GM20431 (cell line): Measurements from ENCODE around the gene TMEM43.

Source experiments
- in situ Hi-C: fragments of 300-500 bp; cut with MseI, MboI; formaldehyde crosslinking; loops from one replicate; pipeline ENCODE4 v1.15.0; 2020; ENCODE audit warnings: low sequenced_read_pairs; ENCODE audit not compliant: unreplicated experiment

Gene TMEM43

DNA sequence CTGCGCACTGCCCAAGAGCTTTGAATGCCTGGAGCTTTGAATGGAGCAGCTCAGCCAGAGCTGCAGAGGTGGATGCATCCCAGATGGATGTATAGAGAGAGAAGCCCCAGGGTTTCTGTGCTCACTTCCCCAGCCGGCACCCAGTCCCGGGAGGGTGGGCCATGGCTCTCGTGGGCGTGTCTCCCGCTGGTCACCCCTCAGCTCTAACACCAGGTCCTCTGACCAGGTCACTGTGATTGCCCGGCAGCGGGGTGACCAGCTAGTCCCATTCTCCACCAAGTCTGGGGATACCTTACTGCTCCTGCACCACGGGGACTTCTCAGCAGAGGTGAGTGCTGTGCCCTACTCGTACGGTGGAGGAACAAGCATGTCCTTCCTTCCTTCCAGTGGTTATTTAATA, 10.7 kb downstream of the TMEM43 start:
- in situ Hi-C loops, result no loop called here

DNA sequence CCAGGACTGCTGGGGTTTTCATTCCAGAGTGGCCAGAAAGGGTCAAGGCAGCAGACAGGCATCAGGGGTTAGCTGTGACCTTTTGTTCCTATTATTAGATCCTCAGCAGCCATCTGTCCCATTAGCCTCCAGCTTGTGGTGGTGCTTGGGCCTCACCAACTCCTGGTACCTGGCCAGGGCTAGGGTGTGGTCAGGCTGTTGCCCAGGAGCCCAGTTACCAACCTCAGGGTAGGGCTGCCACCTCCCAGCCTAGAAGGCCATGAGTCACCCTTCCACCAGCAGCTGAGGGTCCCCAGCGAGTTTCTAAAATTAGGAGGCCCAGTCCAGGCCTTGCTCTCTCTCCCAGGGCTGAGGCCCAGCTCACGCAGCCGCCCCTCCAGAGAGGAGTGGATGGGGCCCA, 12.2 kb downstream of the TMEM43 start:
- in situ Hi-C loops, result no loop called here

DNA sequence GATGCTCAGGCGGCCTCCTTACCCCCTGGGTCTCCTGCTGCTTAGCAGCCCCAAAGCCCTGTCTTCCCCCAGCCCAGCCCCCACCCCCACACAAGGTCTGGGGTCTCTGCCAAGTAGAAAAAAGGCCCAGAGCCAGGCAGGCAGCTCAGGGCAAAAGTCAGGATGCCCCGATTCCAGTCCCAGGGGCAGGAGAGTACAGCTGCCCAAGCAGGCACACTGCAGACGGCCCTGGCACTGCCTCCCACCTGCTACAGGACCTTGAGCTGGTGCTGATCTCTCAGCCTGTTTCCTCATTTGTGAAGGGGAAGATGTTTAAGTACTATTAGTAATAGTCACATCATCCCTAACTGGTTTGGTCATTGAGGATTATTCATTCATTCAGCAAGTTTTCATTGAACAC, 12.6 kb downstream of the TMEM43 start:
- in situ Hi-C loops, result no loop called here

DNA sequence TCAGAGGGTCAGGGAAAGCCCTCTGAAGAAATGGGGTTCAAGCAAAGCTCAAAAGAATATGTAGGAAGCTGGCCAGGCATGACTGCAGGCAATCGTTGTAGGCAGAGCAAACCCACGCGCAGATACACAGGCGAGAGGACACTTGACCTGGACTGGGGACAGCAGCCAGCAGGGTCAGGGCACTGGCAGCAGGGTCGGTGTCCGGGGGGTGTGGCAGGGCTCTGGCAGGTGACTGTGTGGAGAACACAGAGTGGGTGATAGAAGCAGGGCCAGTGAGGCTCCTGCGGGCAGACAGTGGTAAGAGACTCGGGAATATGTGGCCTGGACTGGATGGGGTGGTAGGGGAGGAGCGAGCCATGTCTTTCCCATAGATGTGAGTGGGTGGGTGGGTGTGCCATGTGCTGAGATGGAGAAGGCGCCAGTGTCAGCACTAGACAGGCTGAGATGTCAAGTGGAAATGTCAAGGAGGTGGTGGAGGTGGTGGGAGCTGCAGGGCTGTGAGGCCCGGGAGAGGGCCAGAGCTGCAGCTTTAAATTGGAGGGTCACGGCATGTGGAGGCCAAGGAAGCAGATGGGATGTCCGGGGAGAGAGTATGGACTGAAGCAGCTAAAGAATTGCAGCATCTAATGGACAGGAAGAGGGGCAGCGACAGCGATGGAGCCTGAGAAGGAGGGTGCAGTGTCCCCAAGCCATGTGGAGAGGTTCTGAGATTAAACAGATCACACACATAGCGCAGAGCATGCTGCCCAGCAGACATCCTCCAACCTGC, 13.4 kb downstream of the TMEM43 start:
- in situ Hi-C loops, result no loop called here

DNA sequence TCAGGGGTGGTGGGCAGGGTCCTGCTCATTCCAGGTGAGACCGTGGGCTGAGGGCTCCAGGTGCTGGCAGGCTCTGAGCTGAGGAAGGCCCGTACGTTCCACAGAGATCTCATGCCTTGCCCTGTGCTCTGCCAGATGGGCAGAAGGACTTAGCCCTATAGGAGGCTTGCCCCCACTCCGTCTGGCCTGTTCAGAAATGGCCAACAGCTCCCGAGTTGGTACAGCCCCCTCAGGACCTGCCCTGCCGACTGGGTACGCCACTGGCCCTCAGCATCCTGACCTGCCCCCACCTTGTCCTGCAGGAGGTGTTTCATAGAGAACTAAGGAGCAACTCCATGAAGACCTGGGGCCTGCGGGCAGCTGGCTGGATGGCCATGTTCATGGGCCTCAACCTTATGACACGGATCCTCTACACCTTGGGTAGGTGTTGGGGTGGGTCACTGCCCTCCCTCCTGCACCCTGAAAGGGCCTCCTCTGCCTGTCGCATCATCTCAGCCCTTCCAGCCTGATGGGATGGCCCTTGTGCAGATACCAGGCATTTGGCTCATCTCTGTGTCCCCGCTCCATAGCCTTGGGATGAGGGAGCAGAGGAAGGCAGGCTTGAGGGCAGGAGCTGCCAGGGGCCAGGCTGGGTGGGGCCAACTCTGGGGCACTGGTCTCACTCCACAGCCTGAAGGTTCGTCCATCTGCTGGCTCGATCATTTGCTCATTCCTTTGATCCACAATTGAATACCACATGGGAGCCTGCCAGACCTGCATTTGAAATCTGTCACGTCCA, 14.2 kb downstream of the TMEM43 start:
- in situ Hi-C loops, result no loop called here

DNA sequence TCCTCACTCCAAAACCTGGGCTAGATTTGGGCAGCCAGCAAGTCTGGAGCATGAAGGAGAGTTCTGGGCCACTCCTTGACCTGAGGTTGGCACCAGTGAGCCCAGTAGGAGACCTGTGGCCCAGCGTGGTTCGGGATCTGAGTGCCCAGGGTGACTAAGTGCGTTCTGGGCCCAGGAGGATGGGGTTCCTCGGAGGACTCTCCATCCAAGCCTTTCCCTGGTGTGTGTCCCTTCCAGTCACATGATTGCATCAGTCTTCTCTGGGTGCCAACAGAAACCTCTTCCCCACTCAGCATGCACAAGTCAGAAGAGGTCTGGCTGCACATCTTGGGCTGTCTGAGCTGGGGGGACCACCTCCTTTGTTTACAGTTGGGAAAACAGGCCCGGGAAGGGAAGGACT, 14.9 kb downstream of the TMEM43 start:
- in situ Hi-C loops, result no loop called here

DNA sequence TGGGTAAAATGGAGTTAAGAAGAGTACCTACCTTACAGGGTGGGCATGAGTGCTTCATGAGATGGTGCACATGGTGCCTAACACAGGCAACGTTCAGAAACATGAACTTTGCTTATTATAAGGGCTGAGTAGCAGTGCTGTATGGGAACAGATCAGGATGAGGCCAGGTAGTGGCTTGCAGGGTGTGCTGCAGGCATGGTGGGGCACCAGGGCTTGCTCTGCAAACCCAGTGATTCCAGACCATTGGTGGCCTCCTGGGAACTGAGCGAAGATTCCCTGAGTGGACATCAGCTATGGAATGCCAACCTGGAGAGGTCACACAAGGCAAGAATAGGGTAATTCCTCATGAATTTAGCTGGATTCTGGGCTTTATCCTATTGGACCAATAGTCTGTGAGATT, 15.8 kb downstream of the TMEM43 start:
- in situ Hi-C loops, result no loop called here

DNA sequence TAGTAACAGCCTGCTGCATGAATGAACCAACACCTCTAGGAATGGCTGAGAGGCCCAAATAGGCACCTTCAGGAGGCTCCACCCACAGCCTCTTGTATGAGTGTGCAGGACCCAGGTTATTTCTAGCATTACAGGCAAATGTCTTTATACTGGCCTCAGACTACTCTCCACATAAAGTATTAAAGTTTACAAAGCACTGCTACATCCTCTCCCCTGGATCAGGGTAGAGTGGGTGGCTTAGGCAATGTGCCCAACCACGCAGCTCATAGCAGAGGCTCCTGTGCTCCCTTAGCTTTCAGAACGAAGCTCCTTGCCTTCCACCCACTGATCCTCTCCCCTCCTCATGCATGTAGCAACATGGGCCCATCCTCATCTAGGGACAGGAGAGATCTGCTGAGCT, 16.3 kb downstream of the TMEM43 start:
- in situ Hi-C loops, result no loop called here

DNA sequence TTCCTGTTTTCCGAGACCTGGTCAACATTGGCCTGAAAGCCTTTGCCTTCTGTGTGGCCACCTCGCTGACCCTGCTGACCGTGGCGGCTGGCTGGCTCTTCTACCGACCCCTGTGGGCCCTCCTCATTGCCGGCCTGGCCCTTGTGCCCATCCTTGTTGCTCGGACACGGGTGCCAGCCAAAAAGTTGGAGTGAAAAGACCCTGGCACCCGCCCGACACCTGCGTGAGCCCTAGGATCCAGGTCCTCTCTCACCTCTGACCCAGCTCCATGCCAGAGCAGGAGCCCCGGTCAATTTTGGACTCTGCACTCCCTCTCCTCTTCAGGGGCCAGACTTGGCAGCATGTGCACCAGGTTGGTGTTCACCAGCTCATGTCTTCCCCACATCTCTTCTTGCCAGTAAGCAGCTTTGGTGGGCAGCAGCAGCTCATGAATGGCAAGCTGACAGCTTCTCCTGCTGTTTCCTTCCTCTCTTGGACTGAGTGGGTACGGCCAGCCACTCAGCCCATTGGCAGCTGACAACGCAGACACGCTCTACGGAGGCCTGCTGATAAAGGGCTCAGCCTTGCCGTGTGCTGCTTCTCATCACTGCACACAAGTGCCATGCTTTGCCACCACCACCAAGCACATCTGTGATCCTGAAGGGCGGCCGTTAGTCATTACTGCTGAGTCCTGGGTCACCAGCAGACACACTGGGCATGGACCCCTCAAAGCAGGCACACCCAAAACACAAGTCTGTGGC, 16.9 kb downstream of the TMEM43 start:
- in situ Hi-C loops, result no loop called here

DNA sequence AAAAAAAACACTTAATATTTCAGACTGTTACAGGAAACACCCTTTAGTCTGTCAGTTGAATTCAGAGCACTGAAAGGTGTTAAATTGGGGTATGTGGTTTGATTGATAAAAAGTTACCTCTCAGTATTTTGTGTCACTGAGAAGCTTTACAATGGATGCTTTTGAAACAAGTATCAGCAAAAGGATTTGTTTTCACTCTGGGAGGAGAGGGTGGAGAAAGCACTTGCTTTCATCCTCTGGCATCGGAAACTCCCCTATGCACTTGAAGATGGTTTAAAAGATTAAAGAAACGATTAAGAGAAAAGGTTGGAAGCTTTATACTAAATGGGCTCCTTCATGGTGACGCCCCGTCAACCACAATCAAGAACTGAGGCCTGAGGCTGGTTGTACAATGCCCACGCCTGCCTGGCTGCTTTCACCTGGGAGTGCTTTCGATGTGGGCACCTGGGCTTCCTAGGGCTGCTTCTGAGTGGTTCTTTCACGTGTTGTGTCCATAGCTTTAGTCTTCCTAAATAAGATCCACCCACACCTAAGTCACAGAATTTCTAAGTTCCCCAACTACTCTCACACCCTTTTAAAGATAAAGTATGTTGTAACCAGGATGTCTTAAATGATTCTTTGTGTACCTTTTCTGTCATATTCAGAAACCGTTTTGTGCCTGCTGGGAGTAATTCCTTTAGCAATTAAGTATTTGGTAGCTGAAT, 17.9 kb downstream of the TMEM43 start:
- in situ Hi-C loops, result no loop called here

DNA sequence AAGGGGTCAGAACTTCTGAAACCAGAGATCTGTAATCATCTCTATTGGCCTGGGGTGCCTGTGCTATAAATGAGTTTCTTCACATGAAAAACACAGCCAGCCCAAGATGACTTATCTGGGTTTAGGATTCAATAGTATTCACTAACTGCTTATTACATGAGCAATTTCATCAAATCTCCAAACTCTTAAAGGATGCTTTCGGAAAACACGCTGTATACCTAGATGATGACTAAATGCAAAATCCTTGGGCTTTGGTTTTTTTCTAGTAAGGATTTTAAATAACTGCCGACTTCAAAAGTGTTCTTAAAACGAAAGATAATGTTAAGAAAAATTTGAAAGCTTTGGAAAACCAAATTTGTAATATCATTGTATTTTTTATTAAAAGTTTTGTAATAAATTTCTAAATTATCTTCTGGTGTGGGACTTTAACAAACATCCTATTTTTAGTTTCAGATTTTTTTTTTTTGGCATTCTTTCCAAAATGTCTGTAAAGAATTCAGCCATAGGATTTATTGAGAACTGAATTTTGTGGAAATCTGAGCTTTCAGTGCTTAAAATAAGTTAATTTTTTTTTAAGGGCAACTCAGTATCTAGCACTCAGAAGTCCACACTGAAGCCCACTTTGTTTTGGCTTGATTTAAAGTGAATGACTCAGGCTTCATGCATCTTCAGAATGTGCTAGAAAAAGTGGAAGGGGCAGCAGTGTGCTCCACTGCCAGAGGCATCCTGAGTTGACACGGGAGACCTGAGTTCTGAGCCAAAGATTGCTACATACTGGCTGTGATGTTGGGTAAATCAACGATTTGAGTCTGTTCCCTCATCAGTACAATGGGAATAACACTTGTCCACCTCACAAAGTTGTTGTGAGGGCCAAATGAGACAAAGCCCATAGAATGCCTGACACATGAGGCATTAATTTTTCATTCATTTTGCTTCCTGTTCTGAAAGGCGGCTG, 18.7 kb downstream of the TMEM43 start:
- in situ Hi-C loops, result no loop called here

DNA sequence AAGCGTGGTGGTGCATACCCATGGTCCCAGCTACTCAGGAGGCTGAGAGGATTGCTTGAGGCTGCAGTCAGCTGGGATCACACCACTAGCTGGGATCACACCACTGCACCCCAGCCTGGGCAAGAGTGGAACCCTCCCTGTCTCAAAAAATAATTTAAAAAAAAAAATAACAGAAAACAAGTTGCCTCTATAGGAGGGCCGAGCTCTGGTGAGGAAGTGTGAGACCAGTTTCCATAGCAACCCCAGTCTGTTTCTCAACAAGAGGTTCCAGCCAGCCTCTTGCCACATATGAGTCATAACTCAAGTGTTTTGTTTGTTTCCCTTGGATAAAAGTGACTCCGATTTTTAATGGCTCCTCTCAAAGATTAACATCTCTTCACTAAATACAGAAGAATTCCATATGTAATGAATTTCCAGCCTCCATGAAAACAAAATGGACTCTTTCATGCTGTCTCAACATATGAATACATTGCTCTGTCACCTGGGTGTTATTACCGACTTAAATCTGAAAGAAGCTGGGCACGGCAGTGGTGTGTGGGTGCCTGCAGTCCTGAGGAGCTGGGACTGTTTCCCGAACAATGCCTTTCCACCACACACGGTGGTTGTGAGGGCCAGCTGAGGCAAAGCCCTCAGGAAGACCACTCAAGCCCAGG, 19.7 kb downstream of the TMEM43 start:
- in situ Hi-C loops, result no loop called here

DNA sequence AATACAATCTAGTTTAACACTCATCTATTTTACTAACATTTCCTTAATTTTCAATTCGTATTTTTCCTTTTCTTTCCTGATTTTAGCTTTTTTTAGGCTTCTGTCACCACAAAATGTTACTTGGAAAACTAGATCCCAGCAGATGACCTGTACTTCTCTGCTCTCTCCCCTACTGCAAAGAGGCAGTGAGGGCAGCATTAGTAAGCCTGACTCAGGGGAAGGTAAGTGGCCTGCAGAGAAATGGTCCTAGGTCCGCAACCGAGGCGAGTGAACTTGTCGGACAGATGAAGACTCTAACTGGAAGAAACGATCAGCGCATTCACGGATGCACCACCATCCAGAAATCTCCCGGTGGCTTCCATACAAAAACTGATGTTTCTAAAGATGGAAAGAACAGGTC, 20.4 kb downstream of the TMEM43 start:
- in situ Hi-C loops, result no loop called here

DNA sequence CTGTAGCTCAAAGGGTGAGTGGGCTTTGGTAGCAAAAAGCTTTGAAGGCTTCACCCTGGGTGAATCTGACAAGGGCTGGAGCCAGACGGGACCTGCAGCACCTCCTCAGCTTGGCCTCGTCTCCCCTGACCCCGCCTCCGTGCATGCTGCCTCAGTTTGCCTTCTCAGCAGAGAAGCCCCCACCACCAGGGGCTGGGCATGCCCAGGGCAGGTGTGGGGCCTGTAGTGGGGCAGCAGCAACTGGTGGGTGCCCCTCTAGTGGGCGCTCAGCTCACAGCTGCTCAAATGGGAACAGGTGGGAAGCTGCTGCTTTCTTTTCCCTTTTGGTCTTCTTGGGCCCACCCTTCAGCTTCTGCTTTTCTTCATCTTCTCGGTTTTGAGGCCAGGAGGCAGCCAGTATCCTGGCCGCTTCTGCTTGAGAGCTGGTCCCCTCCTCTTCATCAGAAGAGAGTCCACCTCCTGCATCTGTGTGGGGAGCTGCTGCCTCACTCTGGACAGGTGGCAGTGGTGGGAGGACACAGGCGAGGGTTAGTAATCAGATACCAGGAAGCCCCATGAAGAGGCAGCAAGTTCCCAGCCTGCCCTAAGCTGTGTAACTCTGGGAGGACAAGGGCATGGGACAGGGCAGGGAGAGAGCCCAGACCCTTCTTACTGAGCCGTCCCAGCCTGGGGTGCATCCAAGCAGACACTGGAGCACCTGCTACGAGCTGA, 21.0 kb downstream of the TMEM43 start:
- in situ Hi-C loops, result no loop called here

DNA sequence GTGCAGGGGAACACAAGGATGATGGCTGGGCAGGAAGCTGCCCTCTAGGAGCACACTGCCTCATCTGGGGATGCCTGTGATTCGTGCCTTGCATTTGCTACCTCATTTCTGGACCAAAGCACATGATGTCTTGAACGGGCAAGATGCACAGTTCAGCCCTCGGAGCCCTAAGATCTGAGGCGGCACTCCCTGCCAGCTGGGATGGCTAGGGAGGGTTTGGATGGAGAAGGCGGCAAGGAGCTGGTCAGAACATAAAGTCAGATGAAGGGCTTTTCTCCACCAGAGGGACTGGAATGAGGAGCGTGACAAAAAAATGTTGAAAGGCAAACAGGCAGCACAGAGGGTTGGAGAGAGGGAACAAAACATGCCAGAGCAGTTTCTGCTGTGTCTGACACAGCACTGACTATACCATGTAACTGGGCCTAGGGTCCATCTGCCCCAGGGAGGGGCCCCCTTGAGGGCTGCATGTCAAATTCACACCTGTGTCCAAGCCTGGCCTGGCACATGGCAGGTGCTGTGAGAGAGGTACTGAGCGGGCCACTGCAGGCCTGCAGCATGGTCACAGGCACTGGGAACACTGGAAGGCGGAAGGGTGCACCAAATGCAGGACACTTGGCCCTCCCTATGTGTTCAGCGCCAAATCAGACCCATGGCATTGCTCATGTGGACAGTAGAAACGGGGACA, 21.7 kb downstream of the TMEM43 start:
- in situ Hi-C loops, result no loop called here

DNA sequence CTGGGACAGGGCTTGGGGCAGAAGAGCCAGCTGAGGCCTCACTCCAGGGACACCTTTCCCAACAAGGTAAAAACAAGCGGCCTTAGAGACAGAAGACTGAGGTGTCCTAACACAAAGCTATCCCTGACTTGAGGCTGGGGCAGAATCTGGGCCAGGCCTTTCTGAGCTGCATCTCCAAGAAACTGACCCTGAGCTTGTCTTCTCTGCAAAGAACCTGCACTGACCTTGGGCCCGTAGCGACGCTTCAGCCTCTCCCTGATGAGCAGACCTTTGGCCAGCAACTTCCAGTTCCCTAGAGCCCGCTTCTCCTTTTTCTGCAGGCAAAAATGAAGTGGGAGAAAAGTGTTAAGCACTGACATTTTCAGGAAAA, 22.2 kb downstream of the TMEM43 start:
- in situ Hi-C loops, result no loop called here

DNA sequence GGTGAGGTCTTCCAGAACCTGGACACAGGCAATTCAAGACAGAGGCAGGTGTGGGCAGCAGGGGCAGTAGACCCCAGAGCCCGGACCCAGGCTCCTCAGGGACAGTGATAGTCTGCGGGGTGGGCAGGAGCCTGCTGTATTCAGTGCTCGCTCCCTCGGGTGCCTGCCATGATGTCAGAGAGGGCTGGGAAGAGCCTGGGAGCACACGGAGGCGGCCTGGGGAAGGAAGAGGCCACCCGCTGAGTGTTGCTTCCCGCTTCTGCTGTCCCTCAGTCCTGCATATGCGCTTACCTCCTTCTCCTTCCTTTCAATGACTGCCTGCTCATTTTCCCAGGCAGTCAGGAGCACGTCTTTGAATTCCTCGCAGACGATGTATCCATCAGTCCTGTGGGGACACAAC, 22.8 kb downstream of the TMEM43 start:
- in situ Hi-C loops, result no loop called here
